GM12801 (cell line): ENCODE results near the gene SLC6A19.

Experiments used
- CTCF ChIP-seq: IDR thresholded peaks from one replicate; pipeline ENCODE4 v1.5.1; 2011; ENCODE audit warnings: control low read depth; ENCODE audit not compliant: insufficient read length; ENCODE audit errors: extremely low read depth

Gene SLC6A19

DNA sequence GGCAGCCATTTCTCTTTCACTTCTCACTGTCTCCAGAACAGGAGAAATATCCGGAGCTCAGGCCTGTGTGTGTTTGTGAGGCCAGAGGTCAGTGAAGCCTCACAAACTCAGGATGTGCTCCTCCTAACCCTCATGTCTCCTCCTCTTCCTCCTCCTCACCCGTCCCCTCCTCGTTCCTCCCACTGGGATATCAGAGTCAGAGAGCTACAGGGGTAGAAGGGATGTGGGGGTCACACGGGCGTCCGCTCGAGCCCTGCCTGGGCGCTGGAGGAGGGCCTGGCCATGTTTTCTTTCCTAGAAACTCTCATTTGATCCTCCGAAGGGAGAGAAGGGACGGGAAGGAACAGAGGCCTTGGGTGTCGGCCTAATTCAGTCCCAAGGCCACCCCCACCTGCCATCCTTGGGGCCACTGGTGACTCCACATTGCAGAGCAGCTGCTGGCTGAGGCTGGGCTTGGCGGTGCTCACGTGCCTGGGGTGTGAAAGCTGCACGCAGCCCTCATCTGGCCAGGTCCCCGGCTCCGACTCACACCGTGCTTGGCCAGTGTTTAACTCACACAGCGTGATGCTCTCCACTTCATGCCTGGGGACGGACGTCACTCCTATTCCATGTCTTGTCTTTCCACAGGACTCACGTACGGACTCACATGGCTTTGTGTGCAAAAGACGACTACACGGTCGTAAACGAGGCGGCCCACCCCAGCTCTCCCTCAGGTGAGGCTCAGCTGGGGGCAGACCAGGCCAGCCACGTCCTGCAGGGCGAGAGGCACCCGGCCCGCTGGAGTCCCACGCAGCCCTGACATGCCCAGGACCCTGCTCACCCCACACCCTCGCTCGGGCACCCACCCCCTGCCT is 22.6 kb upstream of the SLC6A19 start:
- no peak for TF ChIP-seq CTCF

GRCh38 chr5:1179383-1179715 is 22.0 kb upstream of the SLC6A19 start:
- TF ChIP-seq CTCF = no peak

DNA sequence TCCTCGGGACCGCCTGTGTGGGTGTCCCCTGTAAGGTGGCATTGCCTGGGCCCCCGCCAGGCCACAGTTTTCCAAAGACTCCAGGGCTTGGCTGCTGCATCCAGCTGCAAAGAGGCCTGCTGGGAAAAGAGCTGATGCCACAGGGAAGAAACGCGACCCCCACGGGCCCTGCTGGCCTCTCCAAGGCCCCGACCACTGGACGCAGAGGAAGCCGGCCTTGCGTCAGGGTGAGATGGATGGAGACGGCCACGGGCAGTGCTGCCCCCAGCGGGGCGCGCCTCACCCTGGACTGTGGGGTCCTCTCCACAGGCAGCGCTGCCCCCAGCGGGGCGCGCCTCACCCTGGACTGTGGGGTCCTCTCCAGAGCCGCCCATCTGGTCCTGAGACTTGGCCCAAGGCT is 21.3 kb upstream of the SLC6A19 start:
- no peak for TF ChIP-seq CTCF

- TF ChIP-seq CTCF = no peak
Observed at GRCh38 chr5:1180841-1181271, 20.5 kb upstream of the SLC6A19 start.

- TF ChIP-seq CTCF = no peak
Observed at GRCh38 chr5:1181451-1182359, 19.7 kb upstream of the SLC6A19 start.

GRCh38 chr5:1182360-1182632 is 19.1 kb upstream of the SLC6A19 start:
- TF ChIP-seq CTCF = no peak

DNA sequence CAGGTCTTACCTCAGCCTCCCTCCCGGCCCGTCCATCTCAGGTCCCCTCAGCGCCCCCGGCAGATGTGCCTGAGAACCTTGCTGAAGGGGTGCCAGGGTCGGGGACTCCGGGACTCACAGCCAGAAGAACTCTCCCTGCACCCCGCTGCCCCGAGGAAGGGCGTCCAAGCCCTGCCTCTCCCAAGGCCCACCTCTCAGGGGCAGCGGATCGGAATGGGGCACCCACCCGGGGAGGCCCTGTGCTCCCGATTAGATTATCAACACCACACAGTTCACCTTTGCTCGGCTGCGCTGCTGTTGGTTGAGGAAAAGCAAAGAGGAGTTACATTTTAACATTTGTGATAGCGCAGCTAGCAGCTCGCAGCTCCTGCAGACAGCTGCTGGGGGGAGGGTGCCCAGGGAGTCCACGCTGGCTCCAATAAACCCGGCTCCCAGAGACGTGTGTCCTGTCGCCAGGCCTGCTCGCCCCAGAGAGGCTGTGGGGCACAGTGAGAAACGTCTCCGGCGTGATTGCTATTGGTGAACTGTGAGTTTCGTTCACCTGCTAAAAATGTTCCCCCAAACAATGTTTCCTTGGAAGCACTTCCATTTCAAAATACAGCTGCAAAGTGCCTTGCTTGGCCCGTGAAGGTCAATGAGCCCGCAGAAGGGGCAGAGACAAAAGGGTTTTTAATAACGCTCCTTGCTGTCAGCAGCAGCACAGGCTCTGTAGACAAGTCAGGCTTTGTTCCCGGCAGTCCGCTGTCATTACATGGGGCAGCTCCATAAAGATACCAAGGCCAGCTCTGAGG is 18.6 kb upstream of the SLC6A19 start:
- TF ChIP-seq CTCF = no peak
